HUDEP-2 (cell line): ENCODE measurements around the gene SSH3.
A peak's percentile ranks its signal among the peaks of the same experiment; 100 is the strongest.

Experiments
- DNase-seq, 76 experiments: peaks; one replicate each; lab custom pipeline; 2025; ENCODE audit not compliant: unreplicated experiment in 76 of 76; lab: John Stamatoyannopoulos, UW

SSH3 gene

DNA sequence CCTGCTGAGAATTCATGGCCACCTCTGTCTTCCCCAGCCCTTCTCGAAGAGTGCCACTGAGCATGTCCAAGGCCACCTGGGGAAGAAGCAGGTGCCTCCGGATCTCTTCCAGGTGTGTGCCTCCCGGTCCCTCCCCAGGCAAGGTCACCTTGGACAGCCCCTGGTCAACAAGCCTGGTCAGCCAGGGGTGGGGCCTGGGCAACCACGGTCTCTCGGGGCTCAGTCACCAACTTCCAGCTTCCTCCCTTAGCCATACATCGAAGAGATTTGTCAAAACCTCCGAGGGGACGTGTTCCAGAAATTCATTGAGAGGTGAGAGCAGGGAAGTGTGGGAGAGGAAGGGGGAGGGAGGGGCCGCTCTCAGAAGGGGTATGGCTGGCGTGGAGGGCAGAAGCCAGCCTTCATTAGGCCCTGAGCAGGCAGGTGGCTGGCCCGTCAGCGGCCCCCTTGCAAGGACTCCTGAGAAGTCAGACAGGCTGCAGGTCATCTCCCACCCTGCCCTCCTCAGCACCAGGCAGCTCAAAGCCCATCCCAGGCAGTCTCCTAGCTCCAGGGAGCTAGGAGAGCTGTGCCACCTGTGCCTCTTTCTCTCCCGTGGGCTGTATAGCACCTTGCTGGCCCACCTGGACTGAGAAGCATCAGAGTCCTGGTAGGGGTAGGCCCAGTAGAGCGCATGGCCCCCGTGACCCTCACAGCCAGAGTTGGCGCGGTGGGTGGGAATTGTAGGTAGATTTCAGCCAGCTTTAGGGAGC lies 23.6 kb upstream of the SSH3 start:
- no peak for DNase-seq

DNA sequence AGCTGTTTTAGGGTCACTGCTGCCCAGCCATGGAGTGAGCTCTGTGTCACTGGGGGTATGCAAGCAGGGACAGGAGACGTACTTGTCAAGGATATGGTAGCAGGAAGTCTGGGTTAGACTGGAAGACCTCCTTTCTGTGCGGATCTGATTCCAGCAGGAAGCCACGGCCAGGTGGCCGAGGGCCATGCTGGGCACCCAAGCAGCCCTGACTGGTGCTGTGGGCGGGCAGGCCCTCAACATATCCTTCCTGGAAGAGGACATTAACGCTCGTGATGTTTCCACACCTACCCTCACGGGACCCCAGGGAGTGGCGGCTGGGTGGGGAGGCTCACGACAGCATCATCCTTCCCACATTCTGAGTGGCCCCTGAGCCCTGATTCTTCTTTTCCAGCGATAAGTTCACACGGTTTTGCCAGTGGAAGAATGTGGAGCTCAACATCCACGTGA lies 23.0 kb upstream of the SSH3 start:
- no peak for DNase-seq

DNA sequence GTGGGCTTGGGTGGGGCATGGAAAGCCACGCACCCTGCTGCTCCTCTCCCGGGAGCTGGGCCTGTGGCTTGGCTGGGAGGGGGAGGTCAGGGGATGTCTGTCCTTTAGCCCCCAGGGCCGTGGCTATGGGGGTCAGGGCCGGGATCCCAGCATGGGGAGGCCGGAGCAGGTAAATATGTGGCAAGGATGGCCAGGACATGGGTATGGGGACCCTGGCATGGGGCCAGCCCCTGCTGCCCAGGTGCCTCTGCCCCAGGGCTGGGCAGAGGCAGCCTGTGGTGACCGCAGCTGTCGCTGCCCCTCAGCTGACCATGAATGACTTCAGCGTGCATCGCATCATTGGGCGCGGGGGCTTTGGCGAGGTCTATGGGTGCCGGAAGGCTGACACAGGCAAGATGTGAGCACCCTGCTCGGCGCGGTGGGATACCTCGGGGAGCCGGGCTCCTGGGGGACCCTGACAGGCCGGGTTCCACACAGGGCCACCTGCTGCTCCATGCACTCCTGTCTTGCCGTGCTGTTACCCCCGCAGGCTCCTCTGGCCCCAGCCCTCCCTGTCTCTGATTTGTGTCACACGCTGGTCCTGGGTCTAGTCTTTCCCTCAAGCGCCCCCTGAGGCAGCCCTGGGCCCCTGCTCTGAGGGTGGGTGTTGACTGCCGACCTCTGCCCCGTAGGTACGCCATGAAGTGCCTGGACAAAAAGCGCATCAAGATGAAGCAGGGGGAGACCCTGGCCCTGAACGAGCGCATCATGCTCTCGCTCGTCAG lies 22.4 kb upstream of the SSH3 start:
- no peak for DNase-seq

DNA sequence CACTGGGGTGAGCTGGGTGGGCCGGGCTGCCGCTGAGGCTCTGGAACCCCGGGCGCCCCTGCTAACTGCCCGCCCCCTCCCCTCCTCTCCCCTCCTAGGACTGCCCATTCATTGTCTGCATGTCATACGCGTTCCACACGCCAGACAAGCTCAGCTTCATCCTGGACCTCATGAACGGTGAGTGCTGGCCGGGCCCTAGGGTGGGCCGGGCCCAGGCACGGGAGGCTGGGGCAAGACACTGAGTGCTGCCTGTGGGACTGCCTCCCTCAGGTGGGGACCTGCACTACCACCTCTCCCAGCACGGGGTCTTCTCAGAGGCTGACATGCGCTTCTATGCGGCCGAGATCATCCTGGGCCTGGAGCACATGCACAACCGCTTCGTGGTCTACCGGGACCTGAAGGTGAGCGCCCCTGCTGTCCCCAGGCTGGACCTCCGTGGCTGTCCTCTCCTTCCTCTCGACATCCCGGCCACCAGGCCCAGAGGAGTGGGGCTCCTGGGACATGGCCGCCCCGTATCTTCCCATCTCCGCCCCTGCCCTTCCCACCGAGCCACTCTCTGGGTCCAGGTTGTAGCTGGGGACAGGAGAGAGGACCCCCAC lies 21.7 kb upstream of the SSH3 start:
- no peak for DNase-seq

DNA sequence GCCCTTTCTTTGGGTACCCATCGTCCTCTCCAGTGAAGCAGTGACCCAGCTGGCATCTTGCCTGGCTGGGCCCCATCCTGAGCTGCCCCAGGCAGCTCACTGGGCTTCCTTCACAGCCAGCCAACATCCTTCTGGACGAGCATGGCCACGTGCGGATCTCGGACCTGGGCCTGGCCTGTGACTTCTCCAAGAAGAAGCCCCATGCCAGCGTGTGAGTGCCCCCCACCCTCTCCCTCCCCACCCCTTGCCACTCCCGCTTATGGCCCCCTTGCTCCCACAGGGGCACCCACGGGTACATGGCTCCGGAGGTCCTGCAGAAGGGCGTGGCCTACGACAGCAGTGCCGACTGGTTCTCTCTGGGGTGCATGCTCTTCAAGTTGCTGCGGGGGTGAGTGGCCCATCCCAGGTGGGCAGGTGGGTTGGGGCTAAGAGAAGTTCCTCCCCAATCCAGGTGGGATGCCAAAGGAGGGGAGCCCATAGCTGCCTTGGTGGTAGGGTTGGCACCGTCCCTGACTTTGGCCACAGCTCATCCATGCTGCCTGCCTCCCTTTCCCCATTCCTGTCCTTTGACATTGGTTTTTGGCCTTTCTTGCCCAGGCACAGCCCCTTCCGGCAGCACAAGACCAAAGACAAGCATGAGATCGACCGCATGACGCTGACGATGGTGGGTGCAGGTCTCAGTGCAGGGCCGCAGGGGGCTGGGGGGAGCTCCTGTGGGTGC lies 21.0 kb upstream of the SSH3 start:
- no peak for DNase-seq

DNA sequence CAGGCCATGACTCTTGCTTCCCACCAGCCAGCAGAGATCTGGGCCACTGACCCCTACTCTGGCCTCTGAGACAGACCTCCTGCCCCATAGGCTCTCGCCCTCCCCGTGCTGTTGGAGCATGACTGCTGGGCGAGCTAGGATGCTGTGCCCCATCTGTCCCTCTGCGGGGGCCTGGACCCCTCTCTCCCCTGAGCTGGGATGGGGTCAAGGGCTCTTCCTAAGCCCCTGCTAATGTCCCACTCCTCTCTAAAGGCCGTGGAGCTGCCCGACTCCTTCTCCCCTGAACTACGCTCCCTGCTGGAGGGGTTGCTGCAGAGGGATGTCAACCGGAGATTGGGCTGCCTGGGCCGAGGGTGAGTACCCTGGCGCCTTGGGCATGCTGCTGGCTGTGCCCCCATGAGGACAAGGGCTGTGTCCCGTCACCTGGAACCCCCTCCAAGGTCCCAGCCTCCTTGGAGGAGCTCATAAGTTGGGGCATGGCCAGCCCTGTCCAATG lies 20.4 kb upstream of the SSH3 start:
- DNase-seq, result no peak

DNA sequence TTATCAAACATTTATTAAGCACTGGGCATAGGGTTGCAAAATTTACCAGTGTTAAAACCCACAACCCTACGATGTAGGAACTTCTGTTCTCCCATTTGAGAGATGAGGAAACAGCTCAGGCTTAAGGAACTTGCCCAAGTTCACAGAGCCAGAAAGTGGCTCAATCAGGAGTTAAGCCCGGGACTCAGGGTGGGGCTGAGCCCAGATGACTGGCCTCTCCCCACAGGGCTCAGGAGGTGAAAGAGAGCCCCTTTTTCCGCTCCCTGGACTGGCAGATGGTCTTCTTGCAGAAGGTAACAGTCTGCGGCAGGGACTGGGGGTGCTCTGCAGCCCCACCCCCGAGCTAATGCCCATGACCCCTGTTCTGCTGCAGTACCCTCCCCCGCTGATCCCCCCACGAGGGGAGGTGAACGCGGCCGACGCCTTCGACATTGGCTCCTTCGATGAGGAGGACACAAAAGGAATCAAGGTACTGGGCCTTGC lies 19.8 kb upstream of the SSH3 start:
- no peak for DNase-seq

DNA sequence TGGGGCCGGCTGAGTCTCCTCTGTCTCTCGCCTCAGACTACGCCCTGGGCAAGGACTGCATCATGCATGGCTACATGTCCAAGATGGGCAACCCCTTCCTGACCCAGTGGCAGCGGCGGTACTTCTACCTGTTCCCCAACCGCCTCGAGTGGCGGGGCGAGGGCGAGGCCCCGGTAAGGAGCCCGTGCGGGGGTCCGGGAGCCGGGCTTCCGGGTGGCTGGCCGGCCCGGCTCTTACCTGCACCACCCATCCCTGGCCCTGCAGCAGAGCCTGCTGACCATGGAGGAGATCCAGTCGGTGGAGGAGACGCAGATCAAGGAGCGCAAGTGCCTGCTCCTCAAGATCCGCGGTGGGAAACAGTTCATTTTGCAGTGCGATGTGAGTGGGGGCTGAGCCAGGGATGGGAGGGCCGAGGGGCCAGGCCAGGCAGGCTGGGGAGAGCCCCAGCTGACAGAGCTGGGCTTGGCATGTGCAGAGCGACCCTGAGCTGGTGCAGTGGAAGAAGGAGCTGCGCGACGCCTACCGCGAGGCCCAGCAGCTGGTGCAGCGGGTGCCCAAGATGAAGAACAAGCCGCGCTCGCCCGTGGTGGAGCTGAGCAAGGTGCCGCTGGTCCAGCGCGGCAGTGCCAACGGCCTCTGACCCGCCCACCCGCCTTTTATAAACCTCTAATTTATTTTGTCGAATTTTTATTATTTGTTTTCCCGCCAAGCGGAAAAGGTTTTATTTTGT lies 18.4 kb upstream of the SSH3 start:
- no peak for DNase-seq

DNA sequence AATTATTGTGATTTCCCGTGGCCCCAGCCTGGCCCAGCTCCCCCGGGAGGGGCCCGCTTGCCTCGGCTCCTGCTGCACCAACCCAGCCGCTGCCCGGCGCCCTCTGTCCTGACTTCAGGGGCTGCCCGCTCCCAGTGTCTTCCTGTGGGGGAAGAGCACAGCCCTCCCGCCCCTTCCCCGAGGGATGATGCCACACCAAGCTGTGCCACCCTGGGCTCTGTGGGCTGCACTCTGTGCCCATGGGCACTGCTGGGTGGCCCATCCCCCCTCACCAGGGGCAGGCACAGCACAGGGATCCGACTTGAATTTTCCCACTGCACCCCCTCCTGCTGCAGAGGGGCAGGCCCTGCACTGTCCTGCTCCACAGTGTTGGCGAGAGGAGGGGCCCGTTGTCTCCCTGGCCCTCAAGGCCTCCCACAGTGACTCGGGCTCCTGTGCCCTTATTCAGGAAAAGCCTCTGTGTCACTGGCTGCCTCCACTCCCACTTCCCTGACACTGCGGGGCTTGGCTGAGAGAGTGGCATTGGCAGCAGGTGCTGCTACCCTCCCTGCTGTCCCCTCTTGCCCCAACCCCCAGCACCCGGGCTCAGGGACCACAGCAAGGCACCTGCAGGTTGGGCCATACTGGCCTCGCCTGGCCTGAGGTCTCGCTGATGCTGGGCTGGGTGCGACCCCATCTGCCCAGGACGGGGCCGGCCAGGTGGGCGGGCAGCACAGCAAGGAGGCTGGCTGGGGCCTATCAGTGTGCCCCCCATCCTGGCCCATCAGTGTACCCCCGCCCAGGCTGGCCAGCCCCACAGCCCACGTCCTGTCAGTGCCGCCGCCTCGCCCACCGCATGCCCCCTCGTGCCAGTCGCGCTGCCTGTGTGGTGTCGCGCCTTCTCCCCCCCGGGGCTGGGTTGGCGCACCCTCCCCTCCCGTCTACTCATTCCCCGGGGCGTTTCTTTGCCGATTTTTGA lies 17.5 kb upstream of the SSH3 start:
- no peak for DNase-seq

DNA sequence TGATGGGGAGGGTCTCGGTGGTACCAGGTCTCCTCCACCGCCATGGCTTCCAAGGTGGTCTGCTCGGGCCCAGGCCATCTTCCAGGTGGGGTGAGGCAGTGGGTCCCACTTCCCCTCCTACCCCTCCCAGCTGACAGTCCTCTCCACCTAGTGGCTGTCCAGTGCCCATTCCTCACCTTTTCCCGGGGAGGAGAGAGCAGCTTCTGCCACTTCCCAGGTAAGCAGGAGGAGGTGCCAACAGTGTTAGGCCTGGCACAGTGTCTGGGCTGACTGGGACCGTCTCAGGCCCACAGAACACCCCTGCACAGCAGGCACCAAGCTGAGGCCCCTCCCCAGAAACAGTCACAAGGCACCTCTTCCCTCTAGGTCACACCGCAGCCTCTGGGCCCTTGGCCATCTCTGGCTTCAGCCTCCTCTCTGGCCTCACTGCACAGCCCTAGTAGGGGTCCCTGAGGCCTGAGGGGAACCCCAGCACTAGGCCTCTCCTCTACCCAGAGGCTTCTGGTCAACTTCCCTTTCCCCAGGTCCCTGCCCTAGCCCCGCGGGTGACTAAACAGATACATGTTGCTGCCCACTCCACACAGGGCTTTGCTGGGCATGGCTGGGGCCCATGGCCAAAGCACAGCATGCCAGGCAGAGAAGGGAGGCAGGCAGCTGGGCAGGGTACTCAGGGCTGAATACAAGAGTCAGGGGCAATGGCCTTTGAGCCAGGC lies 16.6 kb upstream of the SSH3 start:
- DNase-seq, result no peak

DNA sequence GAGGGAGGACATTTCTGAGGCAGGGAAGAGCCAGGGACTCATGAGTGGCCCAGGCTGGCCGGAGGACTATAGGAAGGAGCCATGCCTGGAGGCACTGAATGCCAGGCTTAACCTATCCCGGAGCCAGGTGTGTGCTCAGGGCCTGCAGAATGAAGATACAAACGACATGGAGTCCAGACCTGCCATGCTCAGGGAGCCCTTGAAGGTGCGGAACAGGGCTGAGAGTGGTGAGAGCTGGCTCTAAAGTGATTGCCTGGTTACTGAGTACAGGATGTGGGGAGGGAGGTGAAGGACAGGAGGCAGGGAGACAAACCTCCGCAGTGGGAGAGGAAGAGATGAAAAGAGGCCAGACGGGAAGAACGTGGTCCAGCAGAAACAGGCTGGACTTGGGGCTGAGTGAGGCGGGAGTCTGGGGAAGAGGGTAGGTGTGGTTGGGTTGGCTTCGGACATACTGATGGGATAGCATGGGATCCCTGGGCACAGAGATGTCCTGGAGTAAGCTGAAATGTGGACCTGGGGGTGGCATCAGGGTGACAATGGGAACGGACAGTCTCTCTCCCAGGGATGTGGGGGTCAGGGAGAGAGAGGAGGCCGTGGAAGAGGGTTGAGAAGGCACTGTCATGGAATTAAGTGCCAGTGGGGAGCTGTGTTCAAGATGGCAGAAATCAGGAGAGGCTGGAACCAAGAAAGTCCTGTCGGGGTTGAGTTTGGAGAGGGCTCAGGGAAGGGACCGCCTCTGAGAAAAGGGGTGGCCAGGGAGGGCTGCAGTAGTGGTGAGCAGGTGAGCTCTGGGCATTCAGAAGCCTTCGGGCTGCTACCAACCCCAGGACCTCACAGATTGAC lies 15.8 kb upstream of the SSH3 start:
- no peak for DNase-seq

DNA sequence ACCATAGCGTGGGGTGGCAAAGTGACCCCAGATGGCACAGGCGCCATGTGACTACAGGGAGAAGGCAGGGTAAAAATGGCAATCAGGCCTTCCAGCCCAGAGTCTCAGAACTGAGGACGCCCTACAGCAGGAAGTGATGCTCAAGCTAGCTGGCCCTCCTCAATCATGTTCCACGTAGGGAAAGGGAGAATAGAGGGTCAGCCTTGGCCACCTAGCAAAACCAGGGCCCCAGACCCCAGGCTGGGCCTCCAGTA lies 15.2 kb upstream of the SSH3 start:
- peak in 2 of 76 experiments; percentile 30 to 48 for DNase-seq

DNA sequence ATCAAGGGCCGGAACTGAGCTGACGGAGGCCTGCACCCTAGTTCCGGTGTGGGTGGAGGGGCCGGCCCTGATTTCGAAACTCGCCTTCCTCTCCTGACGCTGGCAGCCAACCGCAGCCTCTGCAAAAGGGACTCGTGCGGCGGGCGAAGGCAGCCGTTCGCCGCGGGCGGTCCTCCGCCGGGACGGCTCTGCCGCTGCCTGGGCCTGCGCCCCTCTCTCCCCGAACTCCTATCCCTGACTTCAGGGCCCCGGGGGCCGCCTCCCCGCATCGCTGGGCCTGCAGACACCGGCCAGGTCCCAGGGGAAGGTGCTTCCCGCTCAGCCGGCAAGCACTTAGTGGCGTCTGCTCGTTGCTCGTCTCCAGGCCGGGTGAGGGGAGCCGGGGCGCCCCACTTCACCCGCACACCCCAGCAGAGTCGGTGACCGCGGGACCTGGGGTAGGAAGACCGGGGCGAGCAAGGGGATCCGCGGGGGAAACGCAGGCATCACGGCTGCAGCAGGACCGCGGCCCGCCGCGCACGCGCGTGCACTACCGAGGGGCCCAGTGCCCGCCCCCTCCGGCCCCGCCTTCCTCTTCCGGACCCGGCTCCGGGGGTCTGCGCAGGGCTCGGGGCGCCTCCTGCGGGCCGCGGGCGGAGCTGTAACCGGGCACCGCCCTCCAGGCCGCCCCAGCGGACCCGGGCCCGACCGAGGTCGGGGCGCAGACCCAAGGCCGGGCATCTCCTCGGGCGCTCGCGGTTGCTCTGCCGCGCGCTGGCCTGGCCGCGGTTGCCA lies 14.7 kb upstream of the SSH3 start:
- peak in 69 of 76 experiments; percentile 20 to 88 (median 66) for DNase-seq

DNA sequence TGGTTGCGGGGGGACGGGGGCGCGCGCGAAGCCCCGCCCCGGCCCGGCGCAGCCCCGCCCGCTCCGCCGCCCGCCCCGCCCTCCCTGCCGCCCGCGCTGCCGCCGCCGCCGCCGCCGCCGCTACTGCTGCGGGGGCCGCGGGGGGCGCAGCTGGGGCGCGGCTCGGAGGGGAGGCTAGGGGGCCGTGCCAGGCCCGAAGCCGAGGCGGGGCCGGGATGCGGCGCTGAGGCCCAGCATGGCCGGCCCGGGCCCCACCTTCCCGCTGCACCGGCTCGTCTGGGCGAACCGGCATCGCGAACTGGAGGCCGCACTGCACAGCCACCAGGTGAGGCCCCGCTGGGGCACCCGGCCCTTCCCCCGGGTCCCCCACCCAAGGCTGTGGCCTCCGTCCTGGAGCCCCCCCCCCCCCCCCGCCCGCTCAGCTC lies 14.1 kb upstream of the SSH3 start, which contains the start of gene ANKRD13D:
ANKRD13D (plus strand) TSS at position 78 of the 425 bp plus-strand sequence; CDS start at position 236, 158 bp downstream.
- DNase-seq, result peak in 3 of 76 experiments; percentile 52 to 71 (median 69)

DNA sequence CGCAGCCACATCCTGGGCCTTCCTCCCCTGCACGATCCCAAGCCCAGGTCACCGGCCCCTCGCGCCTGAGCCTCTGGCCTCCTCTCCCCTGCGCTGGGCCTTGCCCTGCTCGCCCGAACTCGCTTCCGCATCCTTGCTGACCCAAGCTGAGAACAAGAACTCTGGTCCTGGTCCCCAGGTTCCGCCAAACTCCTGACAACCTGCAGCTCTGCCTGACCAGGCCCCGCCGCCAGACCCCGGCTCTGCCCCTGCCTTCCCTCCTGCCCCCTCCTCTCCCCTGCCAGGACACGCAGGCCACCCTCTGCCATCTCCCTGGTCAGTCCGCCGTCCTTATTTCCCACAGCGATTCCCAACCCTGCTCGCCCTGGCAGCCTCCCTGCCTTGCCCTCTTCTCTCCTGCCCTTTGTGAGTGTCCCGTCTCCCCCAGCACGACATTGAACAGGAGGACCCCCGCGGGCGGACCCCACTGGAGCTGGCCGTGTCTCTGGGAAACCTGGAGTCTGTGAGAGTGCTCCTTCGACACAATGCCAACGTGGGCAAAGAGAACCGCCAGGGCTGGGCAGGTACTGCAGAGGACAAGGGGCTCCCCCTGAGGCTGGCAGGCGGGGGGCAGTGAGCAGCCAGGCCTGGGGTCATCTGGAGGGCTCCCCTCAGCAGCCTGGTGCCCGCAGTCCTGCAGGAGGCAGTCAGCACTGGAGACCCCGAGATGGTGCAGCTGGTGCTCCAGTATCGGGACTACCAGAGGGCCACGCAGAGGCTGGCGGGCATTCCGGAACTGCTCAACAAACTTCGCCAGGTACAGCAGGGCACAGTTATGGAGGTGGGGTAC lies 13.5 kb upstream of the SSH3 start:
- DNase-seq, result peak in 1 of 76 experiments; percentile 31

DNA sequence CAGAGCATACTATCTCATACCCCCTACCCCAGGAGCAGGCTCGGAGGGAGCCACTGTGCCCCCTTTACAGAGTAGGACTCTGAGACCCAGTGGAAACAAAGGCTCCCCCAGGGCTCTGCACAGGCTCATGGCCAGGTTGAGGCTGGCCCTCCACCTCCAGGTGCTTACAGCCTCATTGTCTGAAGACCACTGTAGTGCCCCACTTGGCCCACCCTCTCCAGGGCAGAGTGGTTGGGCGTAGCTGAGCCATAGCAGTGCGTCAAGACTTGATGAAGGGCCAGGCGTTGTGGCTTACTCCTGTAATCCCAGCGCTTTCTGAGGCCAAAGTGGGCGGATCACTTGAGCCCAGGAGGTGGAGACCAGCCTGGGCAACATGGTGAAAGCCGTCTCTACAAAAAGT lies 12.5 kb upstream of the SSH3 start:
- no peak for DNase-seq
